Hippocampal formation (tissue), 2 donors: ENCODE results near the gene KRT33B.
"Not testable (repeated sequence)": the region's sequence is repeated elsewhere in the genome, so short reads cannot be mapped to it uniquely, and the experiment has no call there.

Experiments
- DNase-seq, 2 donors: peaks; one replicate each; lab custom pipeline; 2025; lab: John Stamatoyannopoulos, UW

KRT33B gene

DNA sequence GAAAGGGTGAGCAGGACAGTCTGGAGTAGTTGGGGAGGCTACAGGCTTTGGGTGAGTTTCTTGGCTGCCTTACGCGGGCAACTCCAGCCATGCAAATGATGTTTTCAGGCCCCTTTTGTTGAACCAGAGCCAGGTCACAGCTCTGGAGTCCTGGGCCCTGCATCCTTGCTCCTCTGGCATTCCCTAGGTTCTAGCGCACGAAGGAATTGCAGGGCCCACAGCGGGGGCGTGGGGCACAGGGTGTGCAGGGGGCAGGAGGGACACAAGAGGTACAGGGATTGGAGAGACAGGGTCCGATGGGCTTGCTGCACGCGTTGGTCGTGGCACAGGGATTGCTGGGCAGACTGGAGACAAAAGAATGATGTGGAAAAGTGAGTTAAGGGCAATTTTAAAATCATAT, 24.2 kb upstream of the KRT33B start:
- DNase-seq, result no peak

DNA sequence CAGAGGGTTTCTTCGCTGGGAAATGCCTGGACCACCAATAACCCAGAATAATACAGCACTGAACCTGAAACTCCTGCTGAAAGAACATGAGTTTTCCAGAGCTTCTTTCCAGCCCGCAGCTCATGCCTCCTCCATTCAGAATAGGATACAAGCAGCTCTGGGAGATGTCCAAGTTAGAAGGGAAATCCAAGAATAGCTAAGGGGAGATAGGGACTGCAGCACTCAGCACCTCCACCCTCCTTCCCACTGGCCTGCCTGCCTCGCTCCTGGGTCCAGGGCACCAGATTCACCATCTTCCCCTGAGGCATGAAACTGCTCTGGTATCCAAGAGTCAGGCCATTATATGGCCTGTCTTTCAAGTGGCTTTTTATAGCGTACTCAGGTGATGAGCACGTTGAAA, 23.7 kb upstream of the KRT33B start:
- DNase-seq, result no peak

DNA sequence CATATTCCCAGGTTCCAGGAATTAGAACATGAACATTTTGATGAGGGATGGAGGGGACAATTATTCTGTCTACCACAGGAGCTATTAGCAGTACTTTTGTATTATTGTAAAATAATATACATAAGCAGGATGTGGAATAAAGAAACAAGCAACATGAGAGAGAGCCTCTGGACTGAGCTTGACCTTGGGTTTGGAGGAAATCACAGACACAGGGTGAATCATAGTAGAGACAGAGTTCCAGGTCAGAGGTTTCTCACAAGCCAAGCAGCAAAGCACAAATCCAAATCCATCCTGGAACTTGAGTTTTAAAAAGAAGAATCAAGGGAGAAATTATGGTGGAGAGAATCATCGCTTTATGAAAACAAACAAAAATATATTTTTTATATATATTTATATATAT, 22.7 kb upstream of the KRT33B start:
- no peak for DNase-seq

DNA sequence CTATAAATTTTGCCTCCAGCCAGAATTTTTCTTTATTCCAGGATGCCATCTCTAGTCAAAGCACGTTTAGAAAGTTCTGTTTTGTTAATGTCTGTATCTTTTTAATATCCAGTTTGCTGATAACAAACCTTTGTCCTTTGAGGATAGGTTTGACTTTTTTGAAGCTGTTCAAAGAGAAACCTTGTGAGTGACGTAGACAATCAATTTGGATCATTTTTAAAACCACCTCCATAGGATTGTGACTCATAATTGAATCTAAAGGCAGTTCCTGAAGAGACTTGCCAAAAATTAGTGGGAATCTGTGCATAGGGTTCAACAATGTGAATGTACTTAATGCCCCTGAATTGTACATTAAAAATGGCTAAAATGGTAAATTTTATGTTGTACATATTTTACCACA, 21.9 kb upstream of the KRT33B start:
- DNase-seq, result no peak

DNA sequence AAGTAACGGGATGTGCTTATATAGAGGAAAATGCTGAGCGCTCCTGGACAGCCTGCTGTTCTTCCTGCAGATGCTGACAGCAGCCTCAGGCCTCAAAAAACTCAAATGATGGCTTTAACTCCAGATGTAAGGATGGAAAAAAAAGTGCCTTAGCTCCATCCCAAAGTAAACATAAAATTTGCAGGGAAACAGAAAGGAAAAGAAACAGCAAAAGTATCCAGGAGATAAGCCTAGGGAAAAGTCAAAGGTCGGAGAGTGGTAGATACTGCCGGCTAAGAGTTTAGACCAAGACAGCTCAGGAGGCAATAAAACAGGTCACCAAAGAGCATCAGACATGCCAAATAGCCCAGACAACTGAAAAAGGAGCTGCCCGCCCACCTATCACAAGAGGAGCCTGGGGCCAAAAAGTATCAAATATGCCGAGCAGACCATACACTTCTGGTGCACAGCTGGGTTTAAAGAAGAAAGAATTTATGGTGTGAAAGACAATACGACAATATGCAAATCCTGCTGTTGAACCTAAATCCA, 20.9 kb upstream of the KRT33B start:
- DNase-seq, result no peak

DNA sequence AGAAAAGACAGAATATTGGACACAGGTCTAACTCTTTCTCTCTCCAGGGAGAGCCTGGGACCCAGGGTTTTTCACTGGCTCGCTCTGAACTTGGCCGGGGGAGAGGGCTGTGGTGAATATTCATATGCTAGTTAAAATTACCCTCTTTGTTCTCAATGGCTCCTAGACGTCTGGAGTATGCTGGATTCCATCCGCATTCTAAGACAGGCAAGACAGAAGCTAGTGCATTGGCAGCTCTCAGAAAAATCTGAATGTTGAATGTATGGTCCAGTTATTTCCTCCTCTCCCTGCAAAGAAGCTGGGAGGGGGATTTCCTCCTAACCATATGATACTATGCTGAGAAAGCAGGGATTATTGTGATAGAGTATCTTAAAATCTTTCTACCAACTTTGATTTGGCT, 18.1 kb upstream of the KRT33B start:
- no peak for DNase-seq

DNA sequence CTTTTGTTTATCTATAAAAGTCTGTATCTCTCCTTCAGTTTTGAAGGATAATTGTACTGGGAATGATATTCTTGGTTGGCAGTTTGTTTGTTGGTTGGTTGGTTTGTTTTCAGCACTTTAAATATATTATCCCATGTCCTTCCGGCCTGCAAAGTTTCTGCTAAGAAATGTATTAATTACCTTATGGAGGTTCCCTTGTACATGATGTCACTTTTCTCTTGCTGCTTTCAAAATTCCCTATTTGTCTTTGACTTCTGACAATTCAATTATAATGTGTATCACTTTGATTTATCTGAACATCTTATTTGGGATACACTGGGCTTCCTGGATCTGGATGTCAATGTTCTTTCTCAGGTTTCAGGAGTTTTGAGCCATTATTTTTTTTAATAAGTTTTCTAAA, 16.6 kb upstream of the KRT33B start:
- DNase-seq, result no peak

DNA sequence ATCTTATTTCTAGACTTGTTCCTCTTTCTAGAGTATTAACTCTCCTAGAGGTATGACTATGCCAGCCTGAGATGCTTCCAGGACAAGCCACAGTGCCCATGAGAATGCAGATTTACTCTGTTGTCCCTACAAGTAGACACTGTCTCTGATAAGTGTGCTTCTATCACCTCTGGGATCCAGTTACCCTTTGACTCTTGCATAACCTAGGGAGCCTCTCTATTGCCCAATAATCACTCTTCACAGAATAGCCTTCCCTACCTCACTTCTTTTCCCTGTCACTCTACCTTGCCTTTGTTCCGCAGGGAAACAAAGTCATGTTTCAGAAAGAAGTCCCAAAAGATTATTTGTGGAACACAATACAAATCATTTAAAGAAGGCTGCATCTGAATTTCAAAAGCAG, 14.1 kb upstream of the KRT33B start:
- no peak for DNase-seq

DNA sequence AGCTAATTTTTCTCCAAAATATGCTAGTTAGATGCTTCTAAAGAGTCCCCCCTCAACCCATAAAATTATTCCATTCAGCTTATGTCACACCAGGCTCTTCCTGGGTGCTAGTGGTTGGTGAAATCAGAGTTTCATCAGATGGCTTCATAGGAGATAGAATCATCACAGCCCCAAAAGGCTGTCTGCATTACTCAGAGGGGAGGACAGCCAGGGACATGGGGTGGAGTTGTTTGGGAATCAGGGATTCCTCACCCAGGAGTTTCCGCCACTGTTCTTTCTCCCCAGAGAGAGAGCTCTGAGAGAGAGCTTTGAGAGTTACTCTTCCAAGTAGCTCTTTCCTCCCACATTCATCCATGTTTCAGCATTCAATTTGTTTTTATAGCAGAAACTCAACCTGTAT, 12.8 kb upstream of the KRT33B start:
- DNase-seq, result no peak

DNA sequence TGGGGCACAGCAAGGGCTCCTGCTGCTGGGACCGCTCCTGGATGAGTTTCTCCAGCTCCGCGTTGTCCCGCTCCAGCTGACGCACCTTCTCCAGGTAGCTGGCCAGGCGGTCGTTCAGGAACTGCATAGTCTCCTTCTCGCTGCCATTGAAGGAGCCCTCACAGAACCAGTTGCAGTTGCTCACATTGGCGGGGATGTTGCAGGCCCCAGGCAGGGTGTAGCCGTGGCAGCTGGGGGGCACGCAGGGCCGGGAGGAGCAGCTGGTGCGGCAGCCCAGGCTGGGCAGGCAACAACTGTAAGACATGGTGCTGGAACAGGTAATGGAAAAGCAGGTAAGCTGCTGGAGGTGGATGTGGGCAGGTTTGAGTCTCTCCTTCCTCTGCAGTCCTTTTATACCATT, 12.3 kb upstream of the KRT33B start, which contains the start of gene KRT34:
Gene KRT34, minus strand, starts transcription at position 364 of the 400 bp plus-strand sequence. Its CDS starts 60 bp downstream, at position 304.
- not testable (repeated sequence) for DNase-seq

DNA sequence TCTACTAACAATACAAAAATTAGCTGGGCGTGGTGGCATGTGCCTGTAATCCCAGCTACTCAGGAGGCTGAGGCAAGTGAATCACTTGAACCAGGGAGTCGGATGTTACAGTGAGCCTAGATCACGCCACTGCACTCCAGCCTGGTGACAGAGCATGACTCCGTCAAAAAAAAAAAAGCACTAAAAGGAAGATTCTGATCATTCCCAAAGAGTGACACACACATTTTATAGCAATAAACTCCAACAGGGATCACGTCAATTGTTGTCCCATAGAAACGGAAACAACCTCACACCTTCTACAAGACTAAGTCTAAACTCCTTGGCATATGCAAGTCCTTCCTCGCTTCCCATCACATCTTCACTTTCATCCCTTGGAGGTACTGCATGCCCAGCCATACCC, 10.5 kb upstream of the KRT33B start:
- not testable (repeated sequence) for DNase-seq

DNA sequence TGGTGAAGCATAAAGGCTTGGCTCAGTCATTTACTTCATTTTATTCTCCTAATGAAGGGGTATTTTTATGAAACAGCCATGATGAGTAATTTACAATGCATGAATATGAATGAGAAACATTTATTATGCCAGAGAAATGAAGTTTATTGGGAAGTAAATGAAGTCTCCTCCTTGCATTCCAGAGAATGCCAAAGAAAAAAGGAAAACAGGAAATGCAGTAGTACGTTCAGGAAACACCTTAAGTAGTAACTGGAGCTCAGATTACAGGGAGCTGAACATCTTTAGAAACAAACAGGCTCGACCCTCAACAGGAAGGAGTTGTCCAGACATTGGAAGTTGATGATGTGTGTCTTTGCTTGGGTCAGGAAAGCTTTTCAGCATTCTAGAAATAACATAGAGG, 7.9 kb upstream of the KRT33B start:
- DNase-seq, result no peak

DNA sequence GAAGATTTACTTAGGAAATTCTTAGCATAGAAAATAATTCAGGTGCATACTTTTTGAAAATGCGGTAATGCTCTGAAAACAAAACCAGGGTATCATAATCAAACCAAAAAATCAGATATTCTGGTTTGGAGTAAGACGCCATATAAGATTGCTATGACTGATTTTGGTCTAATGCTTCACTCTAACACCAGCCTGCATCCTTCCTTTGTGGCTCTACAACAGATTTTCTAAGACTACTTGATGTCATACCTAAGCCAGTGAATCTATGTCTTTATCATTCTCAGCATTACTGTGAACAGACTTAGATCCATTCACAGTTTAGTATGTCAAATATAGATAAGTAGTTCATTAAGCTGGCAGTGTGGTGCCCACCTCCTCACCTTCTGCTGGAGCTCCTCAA, 590 bp downstream of the KRT33B start:
- peak in 1 of 2 donors; percentile 2 for DNase-seq

DNA sequence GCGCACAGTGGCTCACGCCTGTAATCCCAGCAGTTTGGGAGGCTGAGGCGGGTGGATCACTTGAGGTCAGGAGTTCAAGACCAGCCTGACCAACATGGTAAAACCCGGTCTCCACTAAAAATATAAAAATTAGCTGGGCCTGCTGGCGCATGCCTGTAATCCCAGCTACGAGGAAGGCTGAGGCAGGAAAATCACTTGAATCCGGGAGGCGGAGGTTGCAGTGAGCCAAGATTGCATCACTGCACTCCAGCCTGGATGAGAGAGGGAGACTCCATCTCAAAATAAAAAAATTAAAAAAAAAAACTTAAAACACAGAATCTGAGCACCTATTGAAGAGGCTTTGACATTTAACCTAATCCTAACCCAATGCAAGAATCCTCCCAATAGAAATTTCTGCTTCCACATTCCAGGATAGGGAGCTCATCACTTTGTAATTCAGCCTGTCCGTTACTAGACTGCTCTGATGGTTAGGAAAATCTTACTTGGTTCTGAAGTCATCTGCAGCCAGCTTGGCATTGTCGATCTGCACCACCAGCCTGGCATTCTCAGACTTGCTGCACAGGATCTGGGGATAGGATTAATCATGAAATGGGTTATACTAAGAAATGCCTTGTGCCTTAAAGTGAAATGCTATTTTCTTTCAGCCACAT, 2.1 kb downstream of the KRT33B start:
- DNase-seq, result no peak

DNA sequence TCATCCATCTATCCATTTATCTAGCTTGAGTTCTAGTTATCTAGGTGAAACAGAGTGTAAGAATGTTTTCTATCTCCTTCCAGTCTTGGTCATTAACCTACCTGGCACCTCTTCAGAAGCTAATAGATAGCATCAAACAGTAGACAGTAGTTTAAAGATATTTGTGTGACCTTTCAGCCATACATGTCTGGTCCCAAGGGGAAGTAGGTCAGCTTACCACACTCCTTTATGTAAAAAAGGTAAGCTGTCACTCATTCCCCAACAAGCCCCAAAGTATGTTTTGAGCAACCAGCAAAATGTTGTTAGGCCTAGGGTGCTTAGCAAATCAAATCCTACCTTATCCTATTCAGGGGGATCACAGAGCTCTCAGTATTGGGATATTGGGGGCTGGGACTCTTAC, 3.5 kb downstream of the KRT33B start:
- DNase-seq, result no peak

DNA sequence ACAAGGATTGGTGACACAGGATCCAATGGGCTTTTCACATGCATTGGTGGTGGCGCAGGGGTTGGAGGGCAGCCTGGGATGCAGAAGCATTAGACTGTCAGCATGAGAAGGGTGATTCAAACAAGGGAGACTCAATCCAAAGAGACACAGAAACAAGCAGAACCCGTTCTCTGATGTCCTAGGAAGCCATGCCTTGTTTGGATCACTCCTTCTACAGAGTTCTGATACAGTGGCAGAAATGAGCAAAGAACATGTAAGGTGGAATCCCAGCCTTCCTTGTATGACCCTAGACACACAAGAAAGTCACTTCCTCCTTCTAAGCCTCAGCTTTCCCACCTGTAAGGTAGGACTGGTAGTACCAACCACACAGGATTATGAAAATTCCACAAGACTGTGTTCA, 5.7 kb downstream of the KRT33B start:
- no peak for DNase-seq

DNA sequence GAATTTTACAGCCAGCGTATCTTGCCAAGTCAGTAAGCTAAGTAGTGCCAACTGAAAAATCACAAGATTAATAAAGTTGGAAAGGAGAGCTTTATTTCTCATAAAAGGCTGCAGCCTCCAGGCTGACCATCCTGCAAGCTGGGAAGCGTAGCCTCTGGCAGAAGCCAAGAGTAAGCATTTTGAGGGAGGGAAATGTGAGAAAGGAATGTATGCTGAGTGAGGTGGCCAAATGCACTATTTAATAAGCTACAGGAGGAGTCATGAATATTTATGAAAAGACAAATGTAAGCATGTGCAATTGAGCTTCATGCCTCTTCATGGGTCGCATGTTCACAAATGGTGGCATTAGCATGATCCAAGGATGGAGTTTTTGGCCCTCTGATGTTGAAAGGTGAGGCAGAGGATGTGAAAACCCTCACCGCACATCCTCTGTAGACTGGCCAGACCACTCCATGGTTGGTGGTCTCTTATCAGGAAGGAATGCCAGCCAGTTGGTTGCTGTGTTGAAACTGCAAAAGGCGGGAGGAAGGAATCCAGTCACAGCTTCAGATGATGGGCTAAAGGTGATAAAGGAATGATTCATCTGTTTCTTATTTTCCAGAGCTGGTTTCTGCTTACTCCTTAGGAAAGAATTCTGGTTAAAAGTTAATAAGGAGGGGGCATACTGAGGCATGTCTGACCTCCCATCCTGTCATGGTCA, 9.2 kb downstream of the KRT33B start:
- DNase-seq, result no peak

DNA sequence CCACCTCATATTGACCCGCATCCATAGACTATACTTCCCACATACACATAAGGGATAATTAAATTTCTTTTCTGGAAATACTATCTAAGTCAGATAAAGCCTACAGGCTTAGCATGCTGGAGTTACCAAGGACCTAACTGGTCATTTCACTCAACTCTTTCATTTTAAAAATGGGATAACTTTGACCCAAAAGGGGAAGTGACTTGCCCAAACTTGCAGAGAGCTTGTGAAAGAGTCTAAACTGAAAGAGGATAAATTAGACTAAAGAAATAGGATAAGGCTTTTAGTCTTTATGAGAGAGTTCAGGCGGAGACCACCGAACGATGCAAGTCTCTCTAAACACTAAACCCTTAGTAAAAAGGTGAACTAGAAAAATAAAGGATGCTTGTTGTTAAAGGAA, 15.1 kb downstream of the KRT33B start:
- DNase-seq, result no peak

DNA sequence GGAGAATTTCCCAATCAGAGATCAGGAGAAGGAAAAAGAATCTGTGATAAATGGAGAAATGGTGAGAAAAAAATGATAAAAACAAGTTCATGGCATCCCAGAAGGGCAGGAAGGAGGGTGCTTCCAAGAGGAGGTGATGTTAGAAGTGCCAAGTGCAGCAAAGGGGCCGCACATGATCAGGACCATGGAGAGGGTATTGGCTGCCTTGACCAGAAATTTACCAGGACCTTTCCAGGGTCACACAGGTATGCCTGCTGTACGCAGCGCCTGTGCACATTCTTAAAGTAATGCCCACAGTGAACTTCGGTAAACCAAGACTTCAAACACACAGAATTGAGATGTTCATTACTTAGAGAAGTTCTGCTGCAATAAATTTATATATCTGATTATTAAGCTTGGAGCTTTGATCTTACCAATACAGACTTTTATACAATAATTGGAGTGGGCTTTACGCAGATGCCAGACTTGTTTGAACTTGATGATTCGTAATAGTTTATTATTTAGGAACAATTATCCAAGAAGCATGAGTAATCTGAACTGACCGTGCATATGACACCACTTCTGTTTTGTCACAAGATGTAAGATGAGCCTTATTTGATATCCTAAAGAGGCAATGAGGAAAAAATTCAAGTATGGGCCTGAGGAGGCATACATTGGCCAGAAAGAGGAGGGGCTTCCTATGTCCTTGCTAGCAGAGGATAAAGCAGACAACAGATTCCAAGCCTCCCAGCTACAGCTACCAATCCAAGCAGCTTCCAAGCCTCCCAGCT, 16.8 kb downstream of the KRT33B start:
- DNase-seq, result no peak

DNA sequence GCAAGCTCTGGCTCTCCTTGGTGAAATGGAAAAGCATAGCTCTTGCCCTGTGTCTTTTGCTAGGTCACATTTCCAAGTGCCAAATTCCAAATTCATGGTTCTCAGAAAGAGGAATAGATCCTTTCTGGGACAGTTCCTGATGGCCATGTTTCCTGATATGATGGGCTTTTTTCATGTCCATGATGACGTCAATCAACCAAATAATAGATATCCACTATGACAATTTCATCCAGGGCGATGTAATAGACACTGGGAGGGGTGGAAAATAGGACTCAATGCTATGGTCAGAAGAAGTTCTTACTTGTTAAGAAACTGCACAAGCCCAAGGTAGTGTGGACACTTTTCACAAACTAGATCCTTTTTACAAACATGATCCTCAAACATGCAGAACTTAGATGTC, 18.4 kb downstream of the KRT33B start:
- no peak for DNase-seq

DNA sequence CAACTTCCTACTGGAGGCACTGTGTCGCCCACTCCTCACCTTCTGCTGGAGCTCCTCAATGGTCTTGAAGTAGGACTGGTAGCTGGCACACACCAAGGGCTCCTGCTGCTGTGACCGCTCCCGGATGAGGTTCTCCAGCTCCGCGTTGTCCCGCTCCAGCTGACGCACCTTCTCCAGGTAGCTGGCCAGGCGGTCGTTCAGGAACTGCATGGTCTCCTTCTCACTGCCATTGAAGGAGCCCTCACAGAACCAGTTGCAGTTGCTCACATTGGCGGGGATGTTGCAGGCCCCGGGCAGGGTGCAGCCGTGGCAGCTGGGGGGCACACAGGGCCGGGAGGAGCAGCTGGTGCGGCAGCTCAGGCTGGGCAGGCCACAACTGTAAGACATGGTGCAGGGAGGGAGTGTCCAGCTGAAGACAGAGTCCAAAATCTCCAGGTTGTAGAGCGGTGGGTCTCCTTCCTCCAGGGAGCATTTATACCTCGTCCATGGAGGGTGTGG, 19.2 kb downstream of the KRT33B start, which contains the start of gene KRT33A:
Gene KRT33A, minus strand, starts transcription at position 448 of the 498 bp plus-strand sequence. Its CDS starts 61 bp downstream, at position 387.
- not testable (repeated sequence) for DNase-seq
